ENCODE results near the gene CCDC117. TPM values are rescaled to one million over a fixed set of nuclear protein-coding genes. Genes with fewer than 3 reads are reported as not detected.
"Not testable (repeated sequence)": the region's sequence is repeated elsewhere in the genome, so short reads cannot be mapped to it uniquely, and the experiment has no call there.

The CCDC117 gene
- polyA plus RNA-seq, 12 donors, result 21.0 to 32.3 (median 27.2) TPM; not detected in 1

DNA sequence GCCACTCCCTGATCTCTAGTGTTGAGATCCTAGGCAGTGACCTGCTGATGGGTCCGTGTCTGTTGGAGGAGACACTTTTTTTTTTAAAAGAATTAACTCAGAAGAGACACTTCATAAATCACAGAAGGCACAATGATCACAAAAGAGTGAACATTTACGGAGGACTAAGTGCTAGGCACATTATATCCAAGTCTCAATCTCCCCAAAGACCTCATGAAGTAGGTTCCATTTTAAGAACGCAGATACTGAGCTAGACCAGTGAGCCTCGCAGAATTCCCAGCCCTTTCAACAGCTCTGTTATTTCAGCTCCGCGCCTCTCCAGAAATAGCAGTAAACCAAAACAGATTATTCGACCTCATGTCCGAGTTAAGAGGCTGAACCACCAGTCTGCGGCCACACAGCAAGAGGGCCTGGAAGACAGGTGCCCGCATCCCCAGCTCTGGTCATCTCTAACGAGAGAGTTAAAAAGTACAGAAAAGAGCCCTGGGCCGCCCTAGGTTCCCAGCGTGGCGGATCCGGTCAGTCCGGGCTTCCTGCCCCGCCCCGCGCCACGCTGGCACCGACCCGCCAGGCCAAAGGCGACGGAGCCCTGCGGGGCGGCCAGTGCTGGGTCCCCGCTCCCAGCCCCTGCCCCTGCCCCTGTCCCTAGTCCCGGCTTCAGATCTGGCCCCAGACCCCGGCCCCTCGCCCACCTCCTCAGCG, 27.3 kb downstream of the CCDC117 start:
- peak; percentile 71 for DNase-seq

DNA sequence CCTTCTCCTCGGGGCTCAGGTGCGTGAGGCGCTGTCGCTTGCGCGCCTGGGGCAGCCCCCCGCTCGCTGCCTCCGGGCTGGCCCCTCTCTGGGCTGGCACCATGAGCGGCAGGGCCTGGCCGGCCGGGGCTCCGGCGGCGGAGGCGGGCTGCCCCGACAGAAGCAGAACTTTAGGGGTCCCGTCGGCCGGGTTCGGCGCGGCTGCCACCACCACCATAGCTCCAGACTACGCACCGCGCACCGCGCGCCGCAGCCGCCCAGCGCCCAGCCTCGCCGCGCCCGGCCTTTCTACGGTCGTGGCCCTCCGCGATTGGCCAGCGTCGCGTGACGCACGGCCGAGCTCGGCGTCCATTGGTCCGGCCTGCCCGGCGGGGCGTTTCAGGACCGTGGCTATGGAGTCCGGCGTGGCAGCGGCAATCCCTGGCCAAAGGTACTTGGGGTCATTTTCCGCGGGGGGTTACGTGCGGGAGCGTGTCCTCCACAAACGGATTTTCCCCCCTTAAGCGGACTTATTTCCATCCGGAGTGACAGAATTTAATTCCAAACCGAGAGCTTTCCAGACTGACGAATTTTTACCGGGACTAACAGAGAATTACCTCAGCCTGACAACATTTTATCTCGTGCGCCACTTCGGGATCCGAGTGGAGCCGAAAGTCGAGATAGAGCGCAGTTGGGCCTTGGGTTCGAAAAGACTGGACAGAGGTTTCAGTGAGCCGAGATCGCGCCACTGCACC, 28.0 kb downstream of the CCDC117 start, which contains the start of gene XBP1:
Gene XBP1, minus strand, starts transcription at position 262 of the 734 bp plus-strand sequence.
- DNase-seq, result peak; percentile 97

- DNase-seq, result no peak
These were observed 29.5 kb downstream of the CCDC117 start for GRCh38 chr22:28801845-28802594.

DNA sequence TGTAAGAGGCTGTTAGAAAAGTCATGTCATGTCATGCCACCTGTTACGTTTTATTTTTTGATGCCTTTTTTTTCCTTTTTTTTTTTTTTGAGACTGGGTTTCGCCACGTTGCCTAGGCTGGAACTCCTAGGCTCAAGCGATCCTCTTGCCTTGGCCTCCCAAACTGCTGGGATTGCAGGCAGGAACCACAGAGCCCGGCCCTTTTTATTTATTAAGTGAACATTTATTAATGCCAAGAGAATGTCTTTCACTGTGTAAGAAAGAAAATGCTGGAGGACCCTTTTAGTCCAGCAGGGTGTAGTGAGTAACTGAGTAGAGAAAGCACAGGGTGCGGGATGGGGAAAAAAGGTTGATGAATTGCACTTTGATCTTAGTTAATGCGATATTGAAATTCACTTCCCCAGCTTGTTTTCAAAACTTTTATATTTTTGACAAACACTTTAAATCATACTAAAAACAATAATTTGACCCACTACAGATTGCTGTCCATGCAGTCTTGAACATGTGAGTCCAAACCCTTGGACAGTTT, 30.2 kb downstream of the CCDC117 start:
- no peak for DNase-seq

DNA sequence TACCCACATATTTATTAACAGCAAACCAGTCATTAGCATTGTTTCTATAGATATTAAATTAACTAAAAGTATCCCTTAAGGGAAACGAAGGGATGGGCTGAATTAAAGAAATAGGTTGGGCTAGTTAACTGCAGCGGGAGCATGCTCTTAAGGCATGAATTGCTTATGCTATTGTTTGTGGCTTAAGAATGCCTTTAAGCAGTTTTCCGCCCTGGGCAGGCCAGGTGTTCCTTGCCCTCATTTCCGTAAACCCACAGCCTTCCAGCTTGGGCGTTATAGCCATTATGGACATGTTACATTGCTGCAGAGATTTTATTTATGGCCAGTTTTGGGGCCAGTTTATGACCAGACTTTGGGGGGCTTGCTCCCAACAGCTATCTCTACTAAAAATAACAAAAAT, 32.9 kb downstream of the CCDC117 start:
- not testable (repeated sequence) for DNase-seq

DNA sequence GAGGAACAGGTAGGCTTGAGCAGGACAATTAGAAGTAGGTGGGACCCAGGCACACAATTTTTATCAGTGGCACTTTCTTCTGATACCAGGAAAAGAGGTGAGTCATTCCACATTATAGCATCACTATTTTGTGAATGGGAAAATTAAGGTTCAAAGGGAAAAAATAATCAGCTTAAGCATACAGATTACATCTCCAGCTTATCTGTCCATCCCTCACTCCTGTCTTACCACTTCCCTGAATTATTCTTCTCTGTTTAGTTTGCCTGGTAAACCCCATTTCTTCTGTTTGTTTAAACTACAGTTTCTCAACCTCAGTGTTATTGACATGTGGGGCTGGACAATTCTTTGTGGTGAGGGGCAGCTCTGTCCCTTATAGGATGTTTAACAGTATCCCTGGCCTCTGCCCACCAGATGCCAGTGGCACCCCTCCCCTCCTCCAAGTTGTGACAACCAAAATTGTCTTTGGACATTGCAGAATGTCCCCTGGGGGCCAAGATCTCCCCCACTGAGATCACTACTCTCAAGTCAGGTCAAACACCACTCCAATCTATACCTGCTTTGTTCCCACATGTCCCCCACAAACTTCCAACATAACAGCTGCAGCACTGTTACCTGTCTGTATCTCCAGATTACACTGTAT, 36.3 kb downstream of the CCDC117 start:
- DNase-seq, result no peak

- DNase-seq, result no peak
These were observed 38.5 kb downstream of the CCDC117 start for GRCh38 chr22:28810821-28811491.

DNA sequence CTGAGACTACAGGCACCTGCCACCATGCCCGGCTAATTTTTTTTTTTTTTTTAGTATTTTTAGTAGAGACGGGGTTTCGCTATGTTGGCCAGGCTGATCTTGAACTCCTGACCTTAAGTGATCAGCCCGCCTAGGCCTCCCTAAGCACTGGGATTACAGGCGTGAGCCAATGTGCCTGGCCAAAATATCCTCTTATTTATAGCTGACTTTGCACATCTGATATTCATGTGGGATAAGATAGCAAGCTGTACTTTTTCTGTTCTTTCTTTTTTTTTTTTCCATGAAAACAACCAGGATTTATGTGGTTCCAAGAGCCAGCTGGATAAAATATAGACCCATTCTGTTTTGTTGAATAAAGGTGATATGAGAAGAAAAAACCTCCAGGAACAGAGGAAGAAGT, 40.0 kb downstream of the CCDC117 start:
- DNase-seq, result no peak

GRCh38 chr22:28813772-28814518, 41.5 kb downstream of the CCDC117 start:
- no peak for DNase-seq

GRCh38 chr22:28815111-28815510, 42.6 kb downstream of the CCDC117 start:
- DNase-seq, result no peak

DNA sequence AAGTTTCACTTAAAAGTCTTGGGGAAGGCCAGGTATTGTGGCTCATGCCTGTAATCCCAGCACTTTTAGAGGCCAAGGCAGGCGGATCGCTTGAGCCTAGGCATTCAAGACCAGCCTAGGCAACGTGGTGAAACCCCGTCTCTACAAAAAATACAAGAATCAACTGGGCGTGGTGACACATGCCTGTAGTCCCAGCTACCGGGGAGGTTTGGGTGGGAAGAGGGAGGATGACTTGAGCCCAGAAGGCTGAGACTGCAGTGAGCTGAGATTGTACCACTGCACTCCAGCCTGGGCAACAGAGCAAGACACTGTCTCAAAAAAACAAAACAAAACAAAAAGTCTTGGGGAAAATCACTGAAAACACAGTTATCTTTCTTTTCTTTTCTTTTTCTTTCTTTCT, 43.2 kb downstream of the CCDC117 start:
- no peak for DNase-seq

DNA sequence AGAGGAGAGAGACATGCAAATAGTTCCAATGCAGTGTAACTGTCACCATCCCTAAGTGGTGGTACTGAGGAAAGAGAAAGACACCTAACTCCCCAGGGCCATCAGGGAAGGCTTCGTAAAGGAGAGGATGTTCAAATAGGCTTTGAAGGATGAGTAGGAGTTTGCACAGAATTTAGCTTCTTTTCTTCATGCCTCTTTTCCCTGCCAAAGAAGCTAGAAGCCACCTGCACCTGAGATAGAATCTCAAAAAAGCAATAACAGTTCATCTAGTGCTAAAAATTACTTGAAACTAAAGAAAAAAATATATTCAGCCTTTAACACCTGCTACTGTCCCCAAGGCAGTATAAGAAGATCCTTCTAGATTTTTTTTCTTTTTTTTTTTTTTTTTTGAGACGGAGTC, 44.6 kb downstream of the CCDC117 start:
- DNase-seq, result no peak

GRCh38 chr22:28817919-28818859, 45.7 kb downstream of the CCDC117 start:
- DNase-seq, result no peak

- DNase-seq, result no peak
These were observed 47.0 kb downstream of the CCDC117 start for GRCh38 chr22:28819253-28820096.

DNA sequence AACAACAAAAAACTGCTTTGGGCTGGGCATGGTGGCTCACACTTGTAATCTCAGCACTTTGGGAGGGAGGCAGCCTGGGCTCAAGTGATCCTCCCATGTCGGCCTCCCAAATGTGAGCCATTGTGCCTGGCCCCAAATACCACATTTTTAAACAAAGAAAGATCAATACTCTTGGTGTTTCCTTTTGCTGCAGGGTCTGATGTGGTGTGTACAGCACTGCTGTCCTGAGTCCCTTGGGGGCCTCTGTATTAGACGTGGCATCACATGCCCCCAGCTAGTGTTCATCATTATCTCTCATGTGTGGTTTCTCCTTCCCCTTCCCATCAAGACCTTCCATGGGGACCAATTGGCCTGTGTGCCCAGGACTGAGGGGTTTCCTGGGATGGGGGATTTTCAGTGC, 48.4 kb downstream of the CCDC117 start:
- DNase-seq, result no peak

DNA sequence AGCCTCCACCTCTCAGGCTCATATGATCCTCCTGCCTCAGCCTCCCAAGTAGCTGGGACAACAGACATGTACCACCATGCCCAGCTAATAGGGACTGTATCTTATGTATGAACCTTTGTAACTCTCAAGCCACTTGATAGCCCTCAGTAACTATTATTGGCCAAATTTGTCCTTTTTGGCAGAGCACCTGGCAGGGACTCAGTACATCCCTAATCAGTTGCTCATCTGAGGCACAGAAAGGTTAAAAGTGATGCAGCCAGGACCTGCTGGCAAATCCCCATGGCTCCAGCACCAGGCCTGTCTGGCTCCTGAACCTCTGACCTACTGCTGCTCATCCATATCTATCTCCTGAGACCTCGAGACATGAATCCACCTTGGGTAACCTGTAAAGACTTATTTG, 49.0 kb downstream of the CCDC117 start:
- no peak for DNase-seq

DNA sequence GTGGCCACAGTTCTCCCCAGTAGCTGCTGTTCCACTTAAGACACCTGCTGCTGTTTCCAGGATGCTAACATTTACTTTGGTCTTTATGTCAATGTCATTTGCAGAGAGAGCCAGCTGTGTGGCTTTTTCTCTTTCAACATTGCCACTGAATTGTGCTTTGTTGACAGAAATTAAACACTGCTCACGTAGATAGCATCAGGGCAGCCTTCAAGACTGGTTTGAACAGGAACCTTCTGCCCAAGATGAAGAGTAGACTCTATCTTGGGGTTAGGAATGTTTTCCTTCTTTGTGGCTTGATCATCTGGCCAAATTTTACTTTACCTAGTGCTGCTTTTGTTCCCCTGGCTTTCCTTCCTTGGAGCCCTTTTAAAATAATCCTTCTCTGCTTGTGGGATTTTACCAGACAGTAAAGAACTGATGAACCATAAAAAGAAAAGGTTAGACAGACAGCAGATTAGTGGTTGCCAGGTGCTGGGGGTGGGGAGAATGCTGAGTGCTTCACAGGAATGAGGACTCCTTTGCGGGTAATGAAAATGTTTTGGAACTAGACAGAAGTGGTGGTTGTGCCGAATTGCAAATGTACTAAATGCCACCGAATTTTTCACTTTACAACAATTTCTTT, 50.5 kb downstream of the CCDC117 start:
- no peak for DNase-seq

GRCh38 chr22:28824455-28824854, 52.0 kb downstream of the CCDC117 start:
- not testable (repeated sequence) for DNase-seq
